Central memory CD8-positive, alpha-beta T cell (primary cell): ENCODE data around the gene GSE1.

Experiments
- ATAC-seq: fragments of 150-1000 bp; cut with Tn5 transposase; replicated peaks from 2 replicates; pipeline ENCODE4 v1.10.0; 2022; ENCODE audit warnings: mild to moderate bottlenecking, moderate FRiP score, moderate number of reproducible peaks; ENCODE audit not compliant: poor library complexity, severe bottlenecking; ENCODE audit errors: extremely low read depth
- DNase-seq, 2 donors: peaks; one replicate each; pipeline ENCODE4 v3.0.0; 2021; ENCODE audit warnings: low spot score in 2 of 2
- H3K27ac Mint-ChIP-seq: one replicate; pipeline ENCODE4 v1.8.0; 2022; ENCODE audit warnings: low read depth, mild to moderate bottlenecking, moderate library complexity, mixed read lengths
- H3K27me3 Mint-ChIP-seq: one replicate; pipeline ENCODE4 v1.8.0; 2022; ENCODE audit warnings: mixed read lengths
- H3K36me3 Mint-ChIP-seq: one replicate; pipeline ENCODE4 v1.8.0; 2022; ENCODE audit warnings: mild to moderate bottlenecking, moderate library complexity, mixed read lengths; ENCODE audit not compliant: insufficient read depth
- H3K4me1 Mint-ChIP-seq: one replicate; pipeline ENCODE4 v1.8.0; 2022; ENCODE audit warnings: mixed read lengths
- H3K4me3 Mint-ChIP-seq: one replicate; pipeline ENCODE4 v1.8.0; 2022; ENCODE audit warnings: mild to moderate bottlenecking, moderate library complexity, mixed read lengths
- H3K9me3 Mint-ChIP-seq: one replicate; pipeline ENCODE4 v1.8.0; 2022; ENCODE audit warnings: mixed read lengths

The GSE1 gene

DNA sequence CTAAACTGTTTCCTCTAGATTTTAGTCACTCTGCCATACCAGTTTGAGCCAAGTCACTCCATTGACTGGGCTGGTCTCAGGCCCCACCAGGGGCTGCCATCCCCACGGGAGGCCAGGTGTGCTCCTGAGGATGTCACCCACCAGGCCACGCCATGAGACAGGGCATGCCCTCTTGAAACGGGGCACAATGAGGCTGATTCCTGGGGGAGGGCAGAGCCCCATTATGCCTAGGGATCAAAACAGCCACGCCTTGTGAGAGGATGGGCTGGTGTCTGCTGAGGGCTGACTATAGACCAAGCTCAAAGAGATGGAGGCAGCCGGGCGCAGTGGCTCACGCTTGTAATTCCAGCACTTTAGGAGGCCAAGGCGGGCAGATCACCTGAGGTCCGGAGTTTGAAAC is 54.1 kb downstream of the GSE1 start:
- H3K36me3 Mint-ChIP-seq = peaks cover 58% of the 10 kb centered on the region

DNA sequence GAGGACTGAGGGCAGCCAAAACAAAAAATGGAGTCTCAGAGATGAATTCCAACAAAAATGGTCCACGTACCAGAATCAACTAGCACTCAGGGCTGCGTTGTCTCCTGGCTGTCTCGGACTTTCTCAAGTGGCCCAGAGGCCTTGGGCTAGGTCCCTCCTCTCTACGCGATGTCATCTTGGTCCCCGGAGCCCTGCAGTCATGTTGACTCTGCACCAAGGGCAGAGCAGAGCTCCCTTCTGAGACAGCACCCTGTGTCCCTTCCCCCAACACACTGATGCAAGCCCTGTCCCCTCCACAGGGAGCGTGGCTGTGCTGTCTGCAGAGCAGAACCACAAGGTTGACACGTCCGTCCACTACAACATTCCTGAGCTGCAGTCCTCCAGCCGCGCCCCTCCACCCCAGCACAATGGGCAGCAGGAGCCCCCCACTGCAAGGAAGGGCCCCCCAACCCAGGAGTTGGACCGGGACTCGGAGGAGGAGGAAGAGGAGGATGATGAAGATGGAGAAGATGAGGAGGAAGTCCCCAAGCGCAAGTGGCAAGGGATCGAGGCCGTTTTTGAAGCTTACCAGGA is 54.8 kb downstream of the GSE1 start:
- Mint-ChIP-seq H3K27me3 (no peaks in the 10 kb centered on the region), H3K4me3 (no peak overlapping the region), H3K36me3 (peaks cover 60% of the 10 kb centered on the region), H3K27ac (peak overlapping the region; percentile 59), H3K9me3 (no peaks in the 10 kb centered on the region), H3K4me1 (no peaks in the 10 kb centered on the region)
- ATAC-seq (no peak), DNase-seq (no peak)

More for the DNA sequence above, 54.1 kb downstream of the GSE1 start:
- Mint-ChIP-seq H3K27me3 (no peaks in the 10 kb centered on the region), H3K27ac (peak overlapping the region; percentile 59), H3K4me1 (no peaks in the 10 kb centered on the region), H3K9me3 (no peaks in the 10 kb centered on the region), H3K4me3 (no peak overlapping the region)
- DNase-seq (no peak), ATAC-seq (no peak)

DNA sequence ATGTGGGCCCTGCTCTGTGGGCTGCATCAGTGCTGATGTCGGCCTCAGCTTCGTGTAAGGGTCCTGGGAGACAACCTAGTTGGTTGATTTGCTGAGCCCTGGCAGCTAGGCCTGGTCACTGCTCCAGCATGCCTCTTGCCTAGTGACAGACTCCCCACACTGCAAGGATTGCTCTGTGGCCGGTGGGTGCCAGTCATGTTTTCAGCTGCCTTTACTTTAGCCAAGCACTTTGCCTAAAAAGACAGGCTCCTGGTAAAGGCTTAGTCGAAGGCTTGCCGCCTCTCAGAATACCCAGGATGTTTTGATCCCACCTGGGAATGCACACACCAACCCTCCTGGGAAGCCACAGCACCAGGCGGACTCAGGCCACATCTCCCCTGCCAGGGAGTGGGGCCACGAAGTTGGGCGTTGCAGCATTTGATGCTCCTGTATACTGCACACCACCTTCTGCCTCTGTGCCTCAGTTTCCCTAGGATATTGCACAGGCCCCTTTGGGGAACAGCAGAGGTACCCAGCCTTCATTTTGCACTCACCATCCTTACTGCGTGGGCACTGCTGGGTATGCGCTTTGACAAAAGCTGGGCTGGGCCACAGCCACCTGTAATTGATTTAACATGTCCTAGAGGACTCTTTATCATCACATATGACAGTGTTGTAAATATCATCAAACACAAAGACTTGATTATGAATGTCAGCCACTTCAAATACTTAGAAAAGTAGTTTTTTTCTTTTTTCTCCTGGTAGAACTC is 55.7 kb downstream of the GSE1 start:
- Mint-ChIP-seq H3K27me3 (no peaks in the 10 kb centered on the region), H3K4me1 (no peaks in the 10 kb centered on the region), H3K36me3 (peaks cover 57% of the 10 kb centered on the region), H3K4me3 (no peak overlapping the region), H3K27ac (no peak overlapping the region), H3K9me3 (no peaks in the 10 kb centered on the region)
- no peak for DNase-seq
- ATAC-seq = no peak

DNA sequence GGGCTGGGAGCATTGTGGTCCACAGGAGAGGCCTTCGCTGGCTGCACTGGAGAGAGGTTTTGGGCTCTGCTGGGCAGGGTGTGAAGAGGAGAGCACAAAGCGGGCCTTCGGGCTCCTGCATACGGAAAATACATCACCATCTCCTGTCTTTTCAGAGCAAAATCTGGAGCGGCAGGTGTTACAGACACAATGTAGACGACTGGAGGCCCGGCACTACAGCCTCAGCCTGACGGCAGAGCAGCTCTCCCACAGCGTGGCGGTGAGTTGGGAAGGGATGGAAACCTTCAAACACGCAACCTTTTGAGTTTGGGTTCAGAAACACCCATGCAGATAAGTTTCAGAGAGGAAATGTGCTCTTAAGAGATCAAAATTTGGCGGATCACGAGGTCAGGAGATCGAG is 57.7 kb downstream of the GSE1 start:
- Mint-ChIP-seq H3K36me3 (peaks cover 68% of the 10 kb centered on the region), H3K27me3 (no peaks in the 10 kb centered on the region), H3K4me3 (no peak overlapping the region), H3K27ac (peak overlapping the region; percentile 35), H3K9me3 (no peaks in the 10 kb centered on the region), H3K4me1 (no peaks in the 10 kb centered on the region)
- ATAC-seq (no peak), DNase-seq (no peak)

DNA sequence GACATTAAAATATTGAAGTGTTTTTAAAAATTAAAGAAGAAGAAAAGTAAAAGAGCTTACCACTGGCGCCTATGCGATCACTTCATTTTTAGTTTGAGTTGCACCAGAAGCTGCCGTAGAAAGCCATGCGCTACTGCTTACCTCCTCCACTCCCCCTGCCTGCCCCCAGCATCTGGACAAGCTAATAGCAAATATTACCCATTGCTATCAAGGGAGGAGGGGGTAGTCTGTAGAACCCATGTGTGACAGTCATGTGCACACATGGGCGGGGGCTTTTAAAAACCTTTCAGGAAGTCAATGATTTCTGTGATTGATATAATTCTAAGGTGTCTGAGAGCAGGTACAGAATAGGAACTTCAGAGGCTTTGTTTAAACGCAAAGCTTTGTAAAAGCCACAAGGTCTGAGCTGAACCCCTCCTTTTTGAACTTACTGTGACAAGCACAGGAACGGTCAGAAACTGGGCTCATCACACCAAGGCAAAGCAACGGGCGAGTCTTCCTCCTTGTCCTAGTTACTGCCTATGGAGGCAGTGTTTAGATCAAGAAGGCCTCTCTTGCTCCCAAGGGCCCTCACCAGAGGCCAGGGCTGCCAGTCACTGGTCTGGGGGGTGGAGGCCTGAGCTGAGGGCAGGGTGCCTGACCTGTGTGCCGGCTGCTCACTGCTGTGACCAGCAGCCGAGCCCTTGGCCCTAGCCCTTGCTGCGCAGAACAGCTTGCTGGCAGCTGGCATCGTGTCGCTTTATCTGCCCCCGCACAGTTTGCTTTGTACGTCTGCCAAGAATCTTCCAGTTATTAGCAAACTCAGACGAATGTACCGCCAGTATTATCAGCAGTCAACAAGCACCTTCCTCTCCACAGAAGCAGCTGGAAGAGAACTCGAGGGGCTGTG is 60.7 kb downstream of the GSE1 start:
- DNase-seq (no peak), ATAC-seq (no peak)
- Mint-ChIP-seq H3K27ac (peak overlapping the region; percentile 45), H3K4me1 (no peaks in the 10 kb centered on the region), H3K36me3 (peaks cover 58% of the 10 kb centered on the region), H3K27me3 (no peaks in the 10 kb centered on the region), H3K9me3 (no peaks in the 10 kb centered on the region), H3K4me3 (no peak overlapping the region)

DNA sequence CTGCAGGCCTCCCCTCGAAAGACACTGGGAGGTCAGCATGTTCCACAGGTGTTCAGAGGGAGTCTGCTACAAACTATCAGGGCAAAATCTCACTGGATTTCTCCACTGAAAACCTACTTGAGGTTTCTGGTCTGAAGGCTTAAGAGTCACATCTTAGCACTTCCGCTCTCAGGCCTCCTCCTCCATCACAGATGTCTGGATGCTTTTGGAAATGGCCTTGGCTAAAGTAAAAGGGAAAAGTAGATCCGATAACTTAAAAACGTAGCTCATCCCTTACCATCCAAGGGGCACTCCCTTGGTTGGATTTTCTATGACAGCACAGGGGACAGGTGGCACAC is 61.3 kb downstream of the GSE1 start:
- Mint-ChIP-seq H3K4me1 (no peaks in the 10 kb centered on the region), H3K36me3 (peaks cover 53% of the 10 kb centered on the region), H3K4me3 (no peak overlapping the region), H3K9me3 (no peaks in the 10 kb centered on the region), H3K27ac (peak overlapping the region; percentile 45), H3K27me3 (no peaks in the 10 kb centered on the region)
- DNase-seq (no peak), ATAC-seq (no peak)

DNA sequence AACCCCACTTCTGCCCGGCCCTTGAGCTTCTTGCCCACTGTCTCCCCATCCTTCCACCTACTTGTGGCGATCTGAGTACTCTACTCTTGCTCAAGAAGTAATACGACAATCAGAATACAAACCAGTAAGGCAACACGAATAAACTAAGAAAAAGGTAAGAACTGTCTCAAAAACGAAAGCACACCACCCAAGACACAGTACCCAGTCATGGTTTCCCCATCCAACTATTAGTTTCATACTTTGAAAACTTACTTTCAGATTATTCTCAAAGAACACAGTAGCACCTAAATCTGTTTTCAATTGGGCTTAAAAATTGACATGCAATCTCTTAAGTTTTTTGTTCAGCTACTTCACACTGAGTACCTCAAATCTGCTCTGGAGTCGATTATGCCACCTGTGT is 61.7 kb downstream of the GSE1 start:
- Mint-ChIP-seq H3K4me1 (no peaks in the 10 kb centered on the region), H3K36me3 (peaks cover 52% of the 10 kb centered on the region), H3K4me3 (no peak overlapping the region), H3K27ac (peak overlapping the region; percentile 45), H3K27me3 (no peaks in the 10 kb centered on the region), H3K9me3 (no peaks in the 10 kb centered on the region)
- ATAC-seq (no peak), DNase-seq (no peak)

DNA sequence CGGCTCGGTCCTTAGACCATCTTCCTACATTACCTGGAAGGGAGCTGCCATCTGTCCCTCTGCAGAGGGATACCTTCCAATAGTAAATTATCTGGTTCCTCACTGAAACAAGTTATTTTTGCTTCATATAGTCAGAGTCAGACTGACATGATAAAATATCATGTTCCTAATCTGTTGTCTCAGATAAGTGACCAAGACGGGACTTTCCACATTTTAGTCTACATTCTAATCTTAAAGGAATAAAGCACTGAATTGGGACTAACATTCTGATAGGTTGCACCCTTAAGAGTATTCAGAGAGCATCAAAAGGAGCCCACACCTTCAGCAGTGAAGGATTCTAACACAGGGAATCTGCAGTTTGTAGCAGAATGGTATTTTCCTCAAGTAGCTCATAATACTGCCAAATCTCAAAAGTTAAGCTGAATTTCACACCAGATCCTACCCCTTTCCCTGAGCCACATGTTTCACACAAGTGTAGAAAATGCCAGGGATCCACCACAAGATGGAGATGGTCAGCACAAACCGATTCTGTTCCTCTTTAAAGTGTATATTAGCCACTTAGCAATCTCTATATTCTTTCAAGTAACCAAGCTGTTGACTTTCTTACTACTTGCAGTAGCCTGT is 62.2 kb downstream of the GSE1 start:
- H3K36me3 Mint-ChIP-seq = peaks cover 47% of the 10 kb centered on the region
- H3K27ac Mint-ChIP-seq = peak overlapping the region; percentile 45
- no peaks in the 10 kb centered on the region for H3K27me3 Mint-ChIP-seq
- no peak overlapping the region for H3K4me3 Mint-ChIP-seq
- ATAC-seq (no peak), DNase-seq (no peak)
- no peaks in the 10 kb centered on the region for H3K9me3 Mint-ChIP-seq
- peaks cover 3% of the 10 kb centered on the region for H3K4me1 Mint-ChIP-seq

DNA sequence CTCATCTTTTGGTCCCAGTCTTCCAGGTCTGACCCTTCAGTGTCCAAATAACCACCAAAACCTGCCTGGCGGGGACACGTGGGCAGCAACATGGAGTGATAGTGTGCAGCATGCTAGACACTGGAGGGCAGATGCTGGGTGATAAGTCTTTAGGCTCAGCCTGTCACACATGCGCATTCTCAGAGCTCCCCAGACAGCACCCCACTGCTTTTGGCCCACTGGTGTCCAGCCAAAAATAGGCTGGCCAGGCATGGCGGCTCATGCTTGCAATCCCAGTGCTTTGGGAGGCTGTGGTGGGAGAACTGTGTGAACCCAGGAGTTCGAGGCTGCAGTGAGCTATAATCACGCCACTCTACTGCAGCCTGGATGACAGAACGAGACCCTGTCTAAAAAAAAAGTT is 63.3 kb downstream of the GSE1 start:
- no peaks in the 10 kb centered on the region for H3K9me3 Mint-ChIP-seq
- no peak overlapping the region for H3K4me3 Mint-ChIP-seq
- DNase-seq = no peak
- no peak overlapping the region for H3K27ac Mint-ChIP-seq
- no peak for ATAC-seq
- H3K4me1 Mint-ChIP-seq = peaks cover 11% of the 10 kb centered on the region
- no peaks in the 10 kb centered on the region for H3K27me3 Mint-ChIP-seq
- peaks cover 41% of the 10 kb centered on the region for H3K36me3 Mint-ChIP-seq

DNA sequence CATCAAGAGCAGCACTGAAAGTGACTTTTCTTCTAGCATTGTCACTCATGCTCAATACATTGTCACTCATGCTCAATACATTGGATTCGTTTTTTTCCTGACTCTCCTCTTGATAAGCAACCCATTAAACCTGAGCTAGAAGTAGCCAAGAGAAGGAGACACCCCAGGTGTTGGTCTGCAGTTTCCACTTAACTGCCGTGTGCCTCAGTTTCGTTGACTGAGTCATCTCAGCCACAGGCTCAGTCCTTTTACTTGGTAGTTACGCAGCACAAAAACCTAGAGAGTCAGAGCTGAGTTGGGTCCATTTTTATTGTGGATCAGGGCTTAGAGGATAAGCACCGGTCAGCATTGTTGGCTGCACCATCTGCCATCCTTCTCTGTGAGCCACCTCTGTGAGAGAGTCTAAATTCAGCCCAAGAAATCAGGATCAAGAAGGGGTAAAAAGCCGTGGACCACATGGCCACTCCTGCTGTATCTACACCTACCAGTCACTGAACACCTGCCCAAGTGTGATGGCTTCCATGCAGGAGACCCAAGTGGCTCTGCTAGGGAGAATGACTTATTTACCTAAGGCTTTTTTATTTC is 64.4 kb downstream of the GSE1 start:
- H3K9me3 Mint-ChIP-seq = no peaks in the 10 kb centered on the region
- no peak for ATAC-seq
- DNase-seq = no peak
- no peak overlapping the region for H3K27ac Mint-ChIP-seq
- no peaks in the 10 kb centered on the region for H3K27me3 Mint-ChIP-seq
- peaks cover 11% of the 10 kb centered on the region for H3K4me1 Mint-ChIP-seq
- H3K36me3 Mint-ChIP-seq = peaks cover 33% of the 10 kb centered on the region
- no peak overlapping the region for H3K4me3 Mint-ChIP-seq

DNA sequence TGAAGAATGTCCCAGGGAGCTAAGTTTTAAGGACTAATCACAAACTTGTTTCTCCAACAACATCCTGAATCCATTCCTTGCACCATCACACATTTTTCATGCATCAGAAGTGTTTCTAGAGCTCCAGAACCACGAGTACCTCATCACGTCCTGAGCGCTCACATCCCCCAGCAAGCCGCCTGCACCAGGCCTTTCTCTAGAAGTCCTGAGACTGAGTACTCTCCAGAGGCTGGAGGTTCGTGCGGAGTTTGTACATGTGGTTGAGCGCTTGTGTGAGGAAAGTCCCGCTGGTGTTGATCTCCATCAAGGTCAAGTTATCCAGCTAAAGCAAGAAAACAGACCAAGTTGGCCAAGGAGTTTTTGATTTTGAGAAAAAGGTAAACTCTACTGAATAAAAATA is 64.9 kb downstream of the GSE1 start:
- H3K27ac Mint-ChIP-seq = no peak overlapping the region

DNA sequence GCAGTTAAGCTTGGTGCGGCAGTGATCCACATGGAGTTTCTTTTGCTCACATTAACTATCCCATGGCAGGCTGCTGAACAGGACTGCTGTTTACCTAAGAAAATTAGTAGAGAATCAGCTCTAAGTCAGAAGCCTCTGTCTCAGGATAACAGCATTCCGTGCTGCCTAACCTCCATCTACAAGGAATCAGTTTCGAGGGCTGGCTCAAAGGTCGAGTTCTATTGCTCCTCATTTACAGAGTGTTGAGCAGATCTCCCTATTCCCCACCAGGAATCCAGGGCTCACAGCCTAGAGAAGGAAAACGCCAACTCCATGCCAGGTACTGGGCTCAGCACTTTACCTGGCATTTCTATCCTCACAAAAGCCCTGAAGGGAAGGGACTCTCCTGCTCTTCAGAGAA is 65.7 kb downstream of the GSE1 start:
- DNase-seq (no peak), ATAC-seq (no peak)
- no peak overlapping the region for H3K27ac Mint-ChIP-seq
- H3K4me1 Mint-ChIP-seq = peaks cover 11% of the 10 kb centered on the region
- no peak overlapping the region for H3K4me3 Mint-ChIP-seq
- no peaks in the 10 kb centered on the region for H3K27me3 Mint-ChIP-seq
- H3K36me3 Mint-ChIP-seq = peaks cover 24% of the 10 kb centered on the region
- no peaks in the 10 kb centered on the region for H3K9me3 Mint-ChIP-seq

More for the DNA sequence above, 64.9 kb downstream of the GSE1 start:
- Mint-ChIP-seq H3K27me3 (no peaks in the 10 kb centered on the region), H3K36me3 (peaks cover 29% of the 10 kb centered on the region), H3K9me3 (no peaks in the 10 kb centered on the region), H3K4me1 (peaks cover 11% of the 10 kb centered on the region), H3K4me3 (no peak overlapping the region)
- ATAC-seq (no peak), DNase-seq (no peak)
